ENCODE results near the gene SLC6A18. TPM values are rescaled to one million over a fixed set of nuclear protein-coding genes. Genes with fewer than 3 reads are reported as not detected.

The SLC6A18 gene
- total and polyA plus RNA-seq, 2 of the 13 experiments (the other 11 are each of a cell fraction or from before 2014, with no cell fraction given) = not detected

GRCh38 chr5:1243487-1244130 lies 18.4 kb downstream of the SLC6A18 start (continued):
- TF ChIP-seq ZNF496 (CRISPR knock-in tag; IDR thresholded peaks at IDR 0.05; ENCODE audit: insufficient replicate concordance) (no peak), BRD4 (CRISPR knock-in tag; IDR thresholded peaks at IDR 0.05) (no peak), DMTF1 (CRISPR knock-in tag; IDR thresholded peaks at IDR 0.05) (no peak), E2F2 (CRISPR knock-in tag; IDR thresholded peaks at IDR 0.05; ENCODE audit: borderline replicate concordance) (no peak), HOXA9 (CRISPR knock-in tag; IDR thresholded peaks at IDR 0.05; ENCODE audit: borderline replicate concordance) (no peak)

- peaks cover 13 to 63% of the 10 kb centered on the region in 2 experiments for H3K27me3 ChIP-seq (ENCODE audit: control insufficient read depth in 1 of 2, insufficient read depth in 2 of 2, low read length in 2 of 2)
- FAIRE-seq (no peak), ATAC-seq (no peak), DNase-seq (ENCODE audit: low spot score) (no peak)
- no peak overlapping the region for H2AFZ ChIP-seq (ENCODE audit: low read length)
- peaks cover 7% of the 10 kb centered on the region; the same call in 1 of the 2 replicates for H4K20me1 ChIP-seq (ENCODE audit: insufficient read depth, low read length)
- no peaks in the 10 kb centered on the region for H3K9me3 ChIP-seq (ENCODE audit: low read length)
- no peak overlapping the region for H3K27ac ChIP-seq (ENCODE audit: extremely low read length, insufficient read depth, low read length)
- H3K36me3 ChIP-seq (replicated peaks in 1 of 2; ENCODE audit: control insufficient read depth in 1 of 2, insufficient read depth in 2 of 2, low read length in 2 of 2) = no peaks in the 10 kb centered on the region
- no peaks in the 10 kb centered on the region for H3K79me2 ChIP-seq (ENCODE audit: insufficient read depth, low read length)
- in situ Hi-C loops (cut with HindIII; ENCODE audit: extremely low pct_ligation_motif_present, low pct_unique_long_range_greater_than_20kb) (no loop called here), intact Hi-C loops (cut with micrococcal nuclease; ENCODE audit: unreplicated experiment) (no loop called here)
- no peak overlapping the region for H3K4me3 ChIP-seq (replicated peaks in 1 of 3; ENCODE audit: insufficient read depth in 1 of 3, low read depth in 2 of 3, low read length in 3 of 3)
- TF ChIP-seq STAT6 (CRISPR knock-in tag; IDR thresholded peaks at IDR 0.05; ENCODE audit: borderline replicate concordance) (no peak), ZNF720 (CRISPR knock-in tag; IDR thresholded peaks at IDR 0.05) (no peak)
- no peaks in the 10 kb centered on the region for H3K4me1 ChIP-seq (ENCODE audit: insufficient read depth, low read length)
- WGBS (ENCODE audit: low lambda C conversion rate) = 18% methylated on average over 8 of the region's 21 CpGs
- BruUV-seq (replicated peaks) = no TSS peak
- no peak overlapping the region for H3K4me2 ChIP-seq (ENCODE audit: low read depth, low read length)
- CTCF ChIA-PET (ENCODE audit: low intra/inter-chr PET ratio, low total read pairs) = interaction anchor here (1.4 kb wide), 1 partner anchor 76 kb away, joined by 6 read pairs; no protein-coding TSS in a partner anchor
- no peak overlapping the region for H3K9ac ChIP-seq (ENCODE audit: insufficient read depth, low read depth, low read length)
- POLR2A ChIA-PET = no interaction called here
Measured at GRCh38 chr5:1244255-1244654, 19.1 kb downstream of the SLC6A18 start.

Data from HepG2 (cell line).